CD4-positive, alpha-beta T cell treated with Interleukin-2 at 100 ng/mL for 4 hours (primary cell): ENCODE results near the gene KIF2B.
"Not testable (repeated sequence)": the region's sequence is repeated elsewhere in the genome, so short reads cannot be mapped to it uniquely, and the experiment has no call there.

Experiments
- DNase-seq: peaks from one replicate; pipeline ENCODE4 v3.0.0-alpha.2; 2020; ENCODE audit warnings: low spot score

KIF2B gene

GRCh38 chr17:53822764-53823163 lies at the start of gene KIF2B:
TSS of gene KIF2B (plus strand) at chr17:53822927. CDS start at chr17:53823034, 107 bp downstream.
- DNase-seq, result no peak

GRCh38 chr17:53780320-53780719 lies 42.4 kb upstream of the KIF2B start:
- DNase-seq, result no peak

- DNase-seq, result no peak
Measured at GRCh38 chr17:53791551-53791950, 31.2 kb upstream of the KIF2B start.

GRCh38 chr17:53792451-53792850 lies 30.3 kb upstream of the KIF2B start:
- DNase-seq, result no peak

GRCh38 chr17:53792997-53793396 lies 29.7 kb upstream of the KIF2B start:
- no peak for DNase-seq

- no peak for DNase-seq
Measured at GRCh38 chr17:53794875-53795274, 27.9 kb upstream of the KIF2B start.

GRCh38 chr17:53796642-53797041 lies 26.1 kb upstream of the KIF2B start:
- no peak for DNase-seq

GRCh38 chr17:53797501-53797900 lies 25.2 kb upstream of the KIF2B start:
- DNase-seq, result no peak

GRCh38 chr17:53804437-53804836 lies 18.3 kb upstream of the KIF2B start:
- DNase-seq, result no peak

GRCh38 chr17:53806473-53806872 lies 16.3 kb upstream of the KIF2B start:
- DNase-seq, result no peak

- no peak for DNase-seq
Measured at GRCh38 chr17:53807286-53807685, 15.4 kb upstream of the KIF2B start.

- no peak for DNase-seq
Measured at GRCh38 chr17:53818271-53818670, 4.5 kb upstream of the KIF2B start.

- DNase-seq, result no peak
Measured at GRCh38 chr17:53818929-53819328, 3.8 kb upstream of the KIF2B start.

- no peak for DNase-seq
Measured at GRCh38 chr17:53819956-53820355, 2.8 kb upstream of the KIF2B start.

- no peak for DNase-seq
Measured at GRCh38 chr17:53823341-53824050, 769 bp downstream of the KIF2B start.

GRCh38 chr17:53834771-53835170 lies 12.0 kb downstream of the KIF2B start:
- DNase-seq, result not testable (repeated sequence)

GRCh38 chr17:53837131-53837530 lies 14.4 kb downstream of the KIF2B start:
- no peak for DNase-seq

- DNase-seq, result no peak
Measured at GRCh38 chr17:53844491-53845107, 21.9 kb downstream of the KIF2B start.

- DNase-seq, result not testable (repeated sequence)
Measured at GRCh38 chr17:53871128-53871527, 48.4 kb downstream of the KIF2B start.
